NCI-H69 (cell line): ENCODE data around the gene ADRM1.

Experiments used
- DNase-seq: peaks from one replicate; lab custom pipeline; 2025; lab: John Stamatoyannopoulos, UW

Gene ADRM1

GRCh38 chr20:62311832-62312661, 9.2 kb downstream of the ADRM1 start:
- DNase-seq = no peak

DNA sequence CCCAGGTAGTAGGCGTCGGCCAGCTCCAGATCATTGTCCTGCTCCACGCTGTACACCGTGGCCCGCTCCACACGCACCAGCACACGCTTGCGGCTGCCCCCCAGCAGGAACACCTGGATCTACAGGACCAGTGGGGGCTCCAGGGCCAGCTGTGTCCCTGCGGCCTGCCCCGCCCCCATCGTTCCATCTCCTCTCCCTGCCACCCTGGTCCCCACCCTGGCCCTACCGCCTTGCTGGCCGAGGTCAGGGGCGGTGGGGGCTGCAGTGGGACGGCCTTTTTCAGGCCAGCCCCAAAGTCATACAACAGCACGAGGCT, 9.8 kb downstream of the ADRM1 start:
- DNase-seq = no peak

- DNase-seq = no peak
Measured at GRCh38 chr20:62313021-62313420, 10.2 kb downstream of the ADRM1 start.

- DNase-seq = no peak
Measured at GRCh38 chr20:62313460-62314338, 10.9 kb downstream of the ADRM1 start.

- DNase-seq = no peak
Measured at GRCh38 chr20:62314339-62314638, 11.5 kb downstream of the ADRM1 start.

DNA sequence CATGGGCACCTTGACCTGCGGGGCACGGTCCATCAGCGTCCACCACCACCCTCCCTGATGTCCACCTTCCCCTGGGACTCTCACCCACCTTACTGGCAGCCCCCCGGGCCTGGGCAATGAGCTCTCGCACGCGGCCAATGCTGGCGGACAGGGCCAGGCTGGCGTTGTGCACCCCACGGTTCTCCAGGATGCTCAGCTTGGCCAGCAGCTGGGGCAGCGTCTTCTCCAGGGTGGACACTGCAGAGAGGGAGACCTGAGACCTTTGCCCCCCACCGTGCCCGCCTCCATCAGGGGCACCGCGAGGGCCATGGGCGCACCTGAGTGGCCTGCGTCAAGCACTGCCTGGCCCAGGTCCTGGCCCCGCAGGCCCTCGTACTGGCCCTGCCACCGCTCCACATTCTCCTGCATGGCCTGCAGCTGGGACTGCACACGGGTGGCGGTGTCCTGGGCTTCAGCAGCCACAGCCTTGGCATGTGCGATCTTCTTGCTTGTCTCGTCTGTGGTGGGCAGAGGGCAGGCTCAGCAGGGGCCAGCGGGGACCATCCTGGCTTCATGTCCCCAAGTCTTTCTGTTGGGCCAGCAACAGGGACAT, 12.0 kb downstream of the ADRM1 start:
- DNase-seq = no peak

DNA sequence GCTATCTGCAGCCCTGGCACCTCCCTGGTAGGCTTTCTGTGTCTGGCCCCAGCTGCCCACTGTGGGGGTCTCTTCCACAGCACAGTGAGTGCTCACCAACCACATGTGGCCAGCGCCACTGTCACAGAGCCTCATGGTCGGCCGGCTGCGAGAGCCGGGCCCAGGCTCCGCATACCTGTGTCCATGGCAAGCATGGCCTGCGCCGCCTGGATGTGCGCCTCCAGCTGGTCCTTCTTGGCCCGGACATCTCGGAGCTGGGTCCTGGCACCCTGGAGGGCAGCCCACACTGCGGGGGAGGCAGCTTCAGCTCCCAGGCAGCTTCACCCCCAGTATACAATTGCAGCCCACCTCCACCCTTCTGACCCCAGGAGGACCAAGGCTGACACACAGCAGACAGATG, 13.0 kb downstream of the ADRM1 start:
- DNase-seq = no peak

DNA sequence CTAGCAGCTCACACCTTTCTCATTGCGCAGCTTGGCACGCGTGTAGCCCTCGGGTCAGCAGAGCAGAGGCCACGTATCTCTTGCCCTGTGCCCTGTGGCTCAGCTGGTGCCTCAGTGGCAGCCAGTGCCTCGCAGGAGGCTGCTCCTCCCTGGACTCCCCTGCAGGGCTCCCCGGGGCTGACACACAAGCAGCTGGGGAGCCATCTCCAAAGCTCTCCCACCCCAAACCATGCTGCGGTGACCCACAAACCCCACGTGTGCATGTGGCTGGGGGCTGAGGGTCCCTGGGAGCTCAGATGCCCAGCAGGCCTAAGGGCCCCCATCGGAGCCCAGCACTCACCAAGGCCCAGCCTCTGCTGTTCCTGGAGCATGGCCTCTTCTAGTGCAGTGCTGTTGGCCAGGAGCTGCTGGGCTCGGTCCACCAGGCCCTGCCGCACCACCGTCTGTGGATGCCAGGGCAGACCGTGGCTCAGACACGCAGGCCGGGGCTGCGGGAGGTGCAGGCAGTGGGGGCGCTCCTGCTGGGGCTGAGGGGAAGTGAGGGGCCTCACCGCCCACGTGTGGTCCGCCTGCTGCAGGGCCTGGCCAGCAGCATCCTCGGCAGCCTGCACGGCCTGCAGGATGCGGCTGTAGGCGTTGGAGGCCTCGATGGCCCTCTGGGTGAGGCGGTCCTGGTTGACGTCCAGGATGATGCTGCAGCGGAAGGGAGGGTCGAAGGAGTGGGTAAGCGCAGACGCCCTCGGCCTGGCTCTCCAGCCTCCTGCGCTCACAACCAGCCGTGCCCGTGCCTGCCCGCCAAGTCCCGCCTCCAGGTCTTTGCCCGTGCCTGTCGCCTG, 13.8 kb downstream of the ADRM1 start:
- no peak for DNase-seq

DNA sequence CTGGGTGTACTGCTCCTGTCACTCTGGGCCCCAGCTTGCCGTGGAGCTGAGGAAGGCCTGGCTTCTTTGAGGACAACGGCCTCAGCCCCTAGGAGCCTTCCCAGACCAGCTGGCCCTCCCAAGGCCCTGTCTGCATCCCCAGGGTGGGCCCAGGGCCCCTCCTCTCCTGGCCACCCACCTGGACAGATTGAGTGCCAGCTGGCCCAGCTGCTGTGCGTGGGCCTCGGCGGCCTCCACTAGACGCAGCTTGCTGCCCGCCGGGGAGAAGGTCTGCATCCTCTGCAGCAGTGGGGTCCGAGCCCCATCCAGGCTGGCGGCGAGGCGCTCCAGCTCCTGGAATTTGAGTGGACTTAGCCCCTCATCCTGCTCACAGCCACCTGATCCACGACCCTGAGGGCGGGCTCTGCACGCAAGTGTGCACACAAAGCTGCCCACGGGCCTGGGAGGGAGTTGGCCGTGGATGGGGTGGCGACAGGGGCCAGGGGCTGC, 14.4 kb downstream of the ADRM1 start:
- DNase-seq = no peak

DNA sequence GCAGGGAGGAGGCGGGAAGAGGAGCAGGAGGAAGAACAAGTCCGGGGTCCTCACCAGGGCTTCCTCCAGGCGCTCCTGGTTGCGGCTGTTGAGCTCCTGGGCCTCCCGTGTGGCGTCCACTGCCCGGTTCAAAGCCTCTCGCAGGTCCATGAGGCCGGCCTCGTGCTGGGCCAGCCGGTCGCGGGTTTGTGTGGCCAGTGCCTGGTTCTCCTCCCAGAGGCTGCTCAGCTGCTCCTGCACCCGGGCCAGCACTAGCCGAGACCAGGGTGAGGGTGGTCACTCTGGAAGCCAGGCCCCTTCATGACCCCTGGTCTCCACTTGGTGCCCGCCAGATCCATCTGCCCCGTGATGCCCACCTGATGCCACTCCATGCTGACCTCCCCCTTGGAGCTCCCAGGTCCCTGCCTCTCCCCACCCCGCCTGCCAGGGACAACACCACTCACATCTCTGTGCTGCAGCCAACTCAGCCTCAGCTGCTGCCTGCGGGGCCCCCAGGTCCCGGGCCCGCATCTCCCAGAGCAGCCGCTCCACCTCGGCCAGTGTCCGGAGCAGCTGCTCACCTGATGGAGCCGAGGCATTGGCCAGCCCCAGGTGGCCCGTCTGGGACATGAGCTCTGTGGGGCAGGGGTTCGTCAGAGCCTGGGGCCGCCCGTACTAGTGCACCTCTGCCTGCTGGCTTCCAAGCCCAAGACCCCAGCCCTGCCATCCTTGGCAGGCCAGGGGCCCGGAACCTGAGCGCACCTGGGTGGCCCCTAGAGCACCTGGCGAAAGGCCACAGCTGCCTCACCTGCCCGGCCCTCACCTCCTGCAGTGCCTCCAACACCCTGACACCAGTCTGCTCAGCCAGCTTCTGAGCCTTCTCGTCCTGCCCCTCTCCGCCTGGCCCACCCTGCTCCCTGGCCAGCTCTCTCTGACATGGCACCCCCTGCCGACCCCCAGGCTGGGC, 15.9 kb downstream of the ADRM1 start:
- DNase-seq = no peak

DNA sequence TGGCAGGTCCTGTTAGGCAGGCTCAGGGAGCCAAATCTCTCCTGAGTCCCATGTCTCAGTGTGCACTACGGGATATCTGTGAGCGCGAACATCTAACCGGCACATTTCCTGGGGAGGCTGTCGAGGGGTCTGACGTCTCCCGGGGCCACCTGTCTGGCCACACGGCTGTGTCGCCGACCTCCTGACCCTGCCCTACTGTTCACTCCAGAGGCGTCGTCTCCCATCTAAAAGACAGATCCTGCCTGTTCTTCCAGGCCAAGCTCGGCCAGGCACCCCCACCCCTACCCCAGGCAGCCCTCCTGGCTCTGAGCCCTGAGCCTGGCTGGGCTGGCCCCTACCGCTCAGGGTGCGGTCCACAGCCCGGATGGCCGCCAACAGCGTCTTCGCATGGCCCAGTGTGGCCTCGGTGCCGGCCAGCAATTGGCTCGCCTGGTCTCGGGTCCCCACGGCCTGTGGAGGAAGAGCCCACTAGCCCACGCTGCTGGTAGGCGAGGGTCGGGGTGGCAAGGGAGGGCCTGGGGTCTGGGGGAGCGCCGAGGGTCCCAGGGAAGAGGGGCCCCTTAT, 16.6 kb downstream of the ADRM1 start:
- DNase-seq = no peak

GRCh38 chr20:62320581-62321354, 18.0 kb downstream of the ADRM1 start:
- no peak for DNase-seq

GRCh38 chr20:62321521-62321948, 18.7 kb downstream of the ADRM1 start:
- no peak for DNase-seq

DNA sequence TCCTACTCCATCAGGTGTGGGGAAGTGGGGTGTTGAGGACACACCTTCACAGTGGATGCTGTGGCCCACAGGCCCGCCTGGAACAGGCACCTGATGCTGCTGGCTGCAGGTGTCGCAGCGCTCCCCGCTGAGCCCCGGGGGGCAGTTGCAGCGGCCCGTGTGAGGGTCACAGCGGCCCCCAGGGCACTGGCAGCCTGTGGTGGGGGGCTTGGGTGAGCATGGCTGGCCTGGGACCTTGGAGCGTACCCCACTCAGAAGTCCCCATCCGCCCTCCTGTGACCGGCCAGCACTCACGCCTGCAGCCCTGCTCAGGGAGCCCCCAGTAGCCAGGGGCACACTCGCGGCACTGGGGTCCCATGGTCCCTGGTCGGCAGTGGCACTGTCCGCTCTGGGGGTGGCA, 19.2 kb downstream of the ADRM1 start:
- DNase-seq = no peak

DNA sequence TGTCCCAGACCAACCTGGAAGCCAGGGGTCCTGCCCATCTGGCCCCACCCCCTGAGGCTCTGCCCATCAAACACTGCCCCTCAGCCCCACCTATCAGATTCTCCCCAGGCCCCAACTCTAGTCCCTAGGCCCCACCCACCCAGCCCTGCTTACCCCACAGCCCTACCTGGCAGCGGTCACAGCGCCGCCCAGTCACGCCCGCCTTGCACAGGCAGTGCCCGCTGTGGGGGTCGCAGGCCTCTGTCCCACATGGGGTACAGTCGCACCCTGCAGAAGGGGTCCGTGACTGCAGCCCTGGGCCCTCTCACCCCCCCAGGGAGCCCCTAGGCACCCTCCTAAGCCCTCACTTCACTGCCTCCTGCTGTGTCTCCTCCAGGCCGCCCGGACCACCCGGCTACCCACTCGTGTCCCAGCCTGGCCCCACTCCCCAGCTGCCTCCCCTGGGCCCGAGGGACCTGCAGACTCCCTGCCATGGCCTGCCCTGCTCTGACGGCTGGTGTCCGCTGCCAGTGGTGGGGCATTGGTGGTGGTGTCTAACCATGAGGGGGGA, 19.8 kb downstream of the ADRM1 start:
- DNase-seq = no peak

GRCh38 chr20:62323146-62323979, 20.6 kb downstream of the ADRM1 start:
- DNase-seq = no peak

DNA sequence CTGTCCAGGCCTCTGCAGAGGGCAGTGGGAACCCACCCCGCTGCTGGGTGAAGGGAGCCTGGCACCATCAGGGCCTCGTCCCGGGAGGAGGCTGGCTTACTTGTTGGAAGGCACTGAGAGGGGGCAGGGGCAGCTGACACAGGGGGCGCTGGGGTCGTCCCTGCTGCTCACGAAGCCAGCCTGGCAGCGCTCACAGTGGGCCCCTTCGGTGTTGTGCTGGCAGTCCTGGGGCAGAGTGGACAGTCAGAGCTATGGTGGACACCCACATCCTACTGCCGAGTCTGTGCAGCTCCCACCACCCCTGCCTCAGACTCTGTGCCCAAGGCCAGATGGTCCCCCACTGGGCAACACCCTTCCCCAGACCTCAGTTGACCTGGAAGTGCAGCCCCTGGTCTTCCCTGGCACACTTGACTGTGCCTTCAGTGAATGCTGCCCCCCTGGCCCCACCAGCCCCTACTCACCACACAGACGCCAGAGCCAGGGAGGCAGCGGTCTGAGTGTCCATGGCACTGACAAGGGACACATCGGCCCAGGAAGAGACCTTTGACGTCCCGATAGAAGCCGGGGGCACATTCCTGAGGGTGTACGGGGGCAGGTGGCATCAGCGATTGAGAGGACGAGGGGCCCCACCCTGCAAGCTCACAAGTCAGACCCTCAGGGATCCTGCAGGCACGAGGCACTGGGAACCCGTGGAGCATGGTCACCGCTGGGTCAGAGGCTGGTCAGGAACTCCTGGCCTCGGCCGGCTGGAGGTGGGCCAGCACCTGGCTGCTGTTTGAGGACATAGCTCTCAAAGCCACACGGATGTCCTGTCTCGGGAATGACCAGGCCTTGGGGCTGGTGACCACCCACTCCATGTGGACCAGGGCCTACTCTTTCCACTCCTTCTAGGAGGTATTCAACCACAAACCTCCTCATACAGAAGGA, 21.4 kb downstream of the ADRM1 start:
- DNase-seq = no peak
